ENCODE data around the gene SLC2A14.
"Not testable (repeated sequence)": the region's sequence is repeated elsewhere in the genome, so short reads cannot be mapped to it uniquely, and the experiment has no call there.

DNA sequence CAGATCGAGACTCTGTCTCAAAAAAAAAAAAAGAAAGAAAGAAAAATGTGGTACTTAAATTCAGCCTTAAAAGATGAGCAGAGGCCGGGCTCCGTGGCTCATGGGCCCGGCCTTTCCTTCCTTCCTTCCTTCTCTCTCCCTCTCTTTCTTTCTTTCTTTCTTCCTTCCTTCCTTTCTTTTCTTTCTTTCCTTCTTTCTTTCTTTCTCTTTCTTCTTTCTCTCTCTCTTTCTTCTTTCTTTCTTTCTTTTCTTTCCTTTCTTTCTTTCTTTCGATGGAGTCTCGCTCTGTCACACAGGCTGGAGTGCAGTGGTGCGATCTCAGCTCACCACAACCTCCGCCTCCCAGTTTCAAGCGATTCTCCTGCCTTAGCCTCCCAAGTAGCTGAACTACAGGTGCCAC lies 89.3 kb downstream of the SLC2A14 start:
- TF ChIP-seq POLR2A (IDR thresholded peaks at IDR 0.05; ENCODE audit: low read depth, low read length); POLR2AphosphoS5 (IDR thresholded peaks at IDR 0.05; ENCODE audit: low read depth, low read length); TAF1 (IDR thresholded peaks at IDR 0.05; ENCODE audit: borderline replicate concordance, low read depth, low read length): not testable (repeated sequence)

Data from GM12892 (cell line).